ENCODE data around the gene MIA2.

Gene MIA2

GRCh38 chr14:39417014-39417413 lies 183.3 kb downstream of the MIA2 start:
- no peak overlapping the region for H3K4me3 ChIP-seq (ENCODE audit: low read length)
- no peak overlapping the region for H3K4me2 ChIP-seq (ENCODE audit: low read length)
- no peak overlapping the region for H3K27ac ChIP-seq (ENCODE audit: low read depth, low read length)
- H3F3A ChIP-seq (ENCODE audit: control insufficient read depth, insufficient read depth): no peaks in the 10 kb centered on the region
- no peaks in the 10 kb centered on the region for H3K27me3 ChIP-seq (ENCODE audit: control insufficient read depth, low read length)
- H3K36me3 ChIP-seq (ENCODE audit: control insufficient read depth, low read length): peaks cover 16% of the 10 kb centered on the region
- TF ChIP-seq EZH2phosphoT487 (IDR thresholded peaks at IDR 0.05; ENCODE audit: borderline replicate concordance, low read length): no peak
- TF ChIP-seq CTCF (IDR thresholded peaks at IDR 0.05; ENCODE audit: low read depth, low read length, poor library complexity, severe bottlenecking): no peak
- no peaks in the 10 kb centered on the region for H3K9me2 ChIP-seq (replicated peaks; ENCODE audit: control insufficient read depth, low read length)
- H3K4me1 ChIP-seq (ENCODE audit: control insufficient read depth, low read length): no peaks in the 10 kb centered on the region
- peaks cover 56% of the 10 kb centered on the region for H3K79me2 ChIP-seq (ENCODE audit: control insufficient read depth, low read length)
- no peaks in the 10 kb centered on the region for H4K20me1 ChIP-seq (ENCODE audit: control insufficient read depth, insufficient read depth, low read depth, low read length)
- H3K9me3 ChIP-seq (ENCODE audit: control insufficient read depth, insufficient read depth, low read length): peaks cover 17% of the 10 kb centered on the region; the same call in 1 of the 2 replicates

DNA sequence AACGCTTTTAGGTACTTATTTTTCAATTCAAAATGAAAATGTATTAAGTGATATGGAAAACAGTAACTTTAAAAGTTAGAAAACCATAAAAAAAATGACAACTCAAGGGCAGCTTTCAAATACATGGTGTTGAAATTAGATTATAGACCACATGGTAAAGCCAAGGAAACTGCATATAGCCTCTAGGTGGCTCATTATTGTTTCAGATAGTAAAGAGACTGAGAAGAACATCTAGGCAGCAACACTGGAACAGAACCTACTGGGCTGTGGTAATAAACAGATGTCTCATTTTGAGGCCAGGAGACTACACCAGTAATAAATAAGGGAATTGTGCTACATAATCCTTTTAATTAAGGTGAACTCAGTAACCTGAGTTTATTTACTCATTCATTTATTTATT lies 185.6 kb downstream of the MIA2 start:
- Histone ChIP-seq H3K4me3 (ENCODE audit: low read length) (no peak overlapping the region), H3K79me2 (ENCODE audit: control insufficient read depth, low read length) (peaks cover 76% of the 10 kb centered on the region), H3K9me2 (replicated peaks; ENCODE audit: control insufficient read depth, low read length) (no peaks in the 10 kb centered on the region), H3F3A (ENCODE audit: control insufficient read depth, insufficient read depth) (no peaks in the 10 kb centered on the region), H3K4me2 (ENCODE audit: low read length) (no peak overlapping the region), H3K27me3 (ENCODE audit: control insufficient read depth, low read length) (no peaks in the 10 kb centered on the region), H3K27ac (ENCODE audit: low read depth, low read length) (no peak overlapping the region), H3K36me3 (ENCODE audit: control insufficient read depth, low read length) (peaks cover 11% of the 10 kb centered on the region), H4K20me1 (ENCODE audit: control insufficient read depth, insufficient read depth, low read depth, low read length) (no peaks in the 10 kb centered on the region), H3K4me1 (ENCODE audit: control insufficient read depth, low read length) (no peaks in the 10 kb centered on the region), H3K9me3 (ENCODE audit: control insufficient read depth, insufficient read depth, low read length) (peaks cover 8% of the 10 kb centered on the region; the same call in 1 of the 2 replicates)
- TF ChIP-seq EZH2phosphoT487 (IDR thresholded peaks at IDR 0.05; ENCODE audit: borderline replicate concordance, low read length) (no peak), CTCF (IDR thresholded peaks at IDR 0.05; ENCODE audit: low read depth, low read length, poor library complexity, severe bottlenecking) (no peak)

DNA sequence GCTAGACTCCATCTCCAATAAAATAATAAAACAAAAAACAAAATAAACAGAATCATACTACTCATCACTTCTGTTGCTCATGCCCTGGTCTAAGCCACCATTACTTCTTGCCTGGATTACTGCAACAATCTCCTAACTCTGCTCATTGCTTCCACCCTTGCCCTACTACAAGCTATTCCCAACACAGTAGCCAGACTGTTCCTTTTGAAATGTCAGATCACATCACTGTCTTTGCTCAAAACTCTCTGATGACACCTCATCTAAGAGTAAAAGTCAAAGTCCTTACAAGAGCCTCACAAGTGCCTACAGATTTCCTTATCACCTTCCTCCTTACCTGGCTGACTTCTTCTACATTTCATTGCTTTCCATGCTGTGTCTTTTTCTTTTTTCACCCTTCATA lies 188.5 kb downstream of the MIA2 start:
- Histone ChIP-seq H3K27me3 (ENCODE audit: control insufficient read depth, low read length) (no peaks in the 10 kb centered on the region), H3K27ac (ENCODE audit: low read depth, low read length) (no peak overlapping the region), H4K20me1 (ENCODE audit: control insufficient read depth, insufficient read depth, low read depth, low read length) (peaks cover 4% of the 10 kb centered on the region; the same call in 1 of the 2 replicates), H3K36me3 (ENCODE audit: control insufficient read depth, low read length) (peaks cover under 1% of the 10 kb centered on the region; the same call in 1 of the 2 replicates), H3F3A (ENCODE audit: control insufficient read depth, insufficient read depth) (no peaks in the 10 kb centered on the region), H3K4me3 (ENCODE audit: low read length) (no peak overlapping the region), H3K4me1 (ENCODE audit: control insufficient read depth, low read length) (peaks cover 10% of the 10 kb centered on the region), H3K4me2 (ENCODE audit: low read length) (no peak overlapping the region), H3K9me2 (replicated peaks; ENCODE audit: control insufficient read depth, low read length) (no peaks in the 10 kb centered on the region), H3K9me3 (ENCODE audit: control insufficient read depth, insufficient read depth, low read length) (no peaks in the 10 kb centered on the region), H3K79me2 (ENCODE audit: control insufficient read depth, low read length) (peaks cover 86% of the 10 kb centered on the region)
- no peak for TF ChIP-seq EZH2phosphoT487 (IDR thresholded peaks at IDR 0.05; ENCODE audit: borderline replicate concordance, low read length)
- TF ChIP-seq CTCF (IDR thresholded peaks at IDR 0.05; ENCODE audit: low read depth, low read length, poor library complexity, severe bottlenecking): no peak
